ENCODE measurements around the gene TRIP6. TPM values are rescaled to one million over a fixed set of nuclear protein-coding genes. Genes with fewer than 3 reads are reported as not detected.
"Not testable (repeated sequence)": the region's sequence is repeated elsewhere in the genome, so short reads cannot be mapped to it uniquely, and the experiment has no call there.

Gene TRIP6
- total RNA-seq, 2 experiments from 2014 or later = 25.5 to 28.6 TPM

DNA sequence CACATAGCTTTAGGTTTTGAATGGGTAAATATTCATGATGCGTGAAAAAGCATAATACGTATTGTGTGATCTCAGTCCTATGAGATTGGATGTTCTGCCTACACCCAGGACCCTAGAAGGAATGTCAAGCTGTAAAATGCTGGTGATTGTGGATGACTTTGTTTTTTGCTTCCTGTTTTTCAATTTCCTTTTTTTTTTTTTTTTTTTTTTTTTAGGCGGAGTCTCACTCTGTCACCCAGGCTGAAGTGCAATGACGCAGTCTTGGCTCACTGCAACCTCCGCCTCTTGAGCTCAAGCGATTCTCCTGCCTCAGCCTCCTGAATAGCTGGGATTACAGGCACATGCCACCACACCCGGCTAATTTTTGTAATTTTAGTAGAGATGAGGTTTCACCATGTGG, 43.3 kb downstream of the TRIP6 start:
- ATAC-seq; H3K4me3 Mint-ChIP-seq; H3K27me3 Mint-ChIP-seq (ENCODE audit: low read depth); H3K27ac Mint-ChIP-seq; H3K36me3 Mint-ChIP-seq (ENCODE audit: low read depth); DNase-seq; POLR2A ChIA-PET; H3K9me3 Mint-ChIP-seq (ENCODE audit: insufficient read depth); H3K4me1 Mint-ChIP-seq (ENCODE audit: low read depth): not testable (repeated sequence)
- CTCF ChIA-PET = interaction anchor here (0.5 kb wide), 1 partner anchor 430 kb away, joined by 3 read pairs; no protein-coding TSS in a partner anchor

DNA sequence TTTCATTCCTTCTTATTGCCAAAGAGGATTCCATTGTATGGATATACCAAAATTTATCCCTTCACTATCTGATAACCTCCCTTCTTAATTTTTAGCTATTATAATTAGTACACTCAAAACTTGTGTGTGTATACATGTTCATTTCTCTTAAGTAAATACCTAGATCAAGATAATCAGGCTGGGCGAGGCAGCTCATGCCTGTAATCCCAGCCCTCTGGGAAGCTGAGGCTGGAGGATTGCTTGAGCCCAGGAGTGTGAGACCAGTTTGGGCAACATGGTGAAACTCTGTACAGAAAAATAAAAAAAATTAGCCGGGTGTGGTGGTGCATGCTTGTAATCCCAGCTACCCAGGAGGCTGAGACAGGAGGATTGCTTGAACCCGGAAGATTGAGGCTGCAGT, 44.3 kb downstream of the TRIP6 start:
- ChIA-PET CTCF (no interaction called here), POLR2A (interaction anchor here (0.6 kb wide), 1 partner anchor 173 kb away, joined by 3 read pairs; no protein-coding TSS in a partner anchor)
- H3K36me3 Mint-ChIP-seq (ENCODE audit: low read depth) = no peaks in the 10 kb centered on the region
- H3K4me1 Mint-ChIP-seq (ENCODE audit: low read depth) = no peaks in the 10 kb centered on the region
- DNase-seq = no peak
- H3K27me3 Mint-ChIP-seq (ENCODE audit: low read depth) = peaks cover 3% of the 10 kb centered on the region
- no peak for ATAC-seq
- no peaks in the 10 kb centered on the region for H3K9me3 Mint-ChIP-seq (ENCODE audit: insufficient read depth)
- no peak overlapping the region for H3K27ac Mint-ChIP-seq
- H3K4me3 Mint-ChIP-seq = no peak overlapping the region

GRCh38 chr7:100914208-100914878, 47.2 kb downstream of the TRIP6 start:
- H3K9me3 Mint-ChIP-seq (ENCODE audit: insufficient read depth) = no peaks in the 10 kb centered on the region
- H3K27me3 Mint-ChIP-seq (ENCODE audit: low read depth) = peaks cover 3% of the 10 kb centered on the region
- DNase-seq = no peak
- no peak overlapping the region for H3K4me3 Mint-ChIP-seq
- no peak overlapping the region for H3K27ac Mint-ChIP-seq
- no peaks in the 10 kb centered on the region for H3K36me3 Mint-ChIP-seq (ENCODE audit: low read depth)
- no peaks in the 10 kb centered on the region for H3K4me1 Mint-ChIP-seq (ENCODE audit: low read depth)
- ChIA-PET POLR2A (no interaction called here), CTCF (no interaction called here)
- ATAC-seq = no peak

DNA sequence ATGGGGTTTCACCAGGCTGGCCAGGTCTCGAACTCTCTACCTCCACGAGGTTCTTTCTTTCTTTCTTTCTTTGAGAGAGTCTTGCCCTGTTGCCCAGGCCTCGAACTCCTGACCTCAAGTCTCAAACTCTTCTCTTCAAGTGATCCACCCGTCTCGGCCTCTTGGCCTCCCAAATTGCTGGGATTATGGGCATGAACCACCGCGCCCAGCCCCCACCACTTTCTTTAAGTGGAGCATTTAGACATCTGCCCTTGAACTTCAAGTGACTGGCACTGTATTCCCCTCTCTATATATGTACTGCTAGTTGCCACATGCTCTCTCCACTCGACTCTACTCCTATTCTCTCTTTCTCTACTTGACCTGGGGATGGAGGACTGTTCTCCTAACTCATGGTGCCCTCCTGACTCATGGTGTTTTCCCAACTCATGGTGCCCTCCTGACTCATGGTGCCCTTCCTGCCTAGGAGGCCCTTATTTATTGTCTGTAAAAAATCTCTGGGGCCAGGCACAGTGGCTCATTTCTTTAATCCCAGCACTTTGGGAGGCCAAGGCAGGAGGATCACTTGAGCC, 47.8 kb downstream of the TRIP6 start:
- no peaks in the 10 kb centered on the region for H3K4me1 Mint-ChIP-seq (ENCODE audit: low read depth)

DNA sequence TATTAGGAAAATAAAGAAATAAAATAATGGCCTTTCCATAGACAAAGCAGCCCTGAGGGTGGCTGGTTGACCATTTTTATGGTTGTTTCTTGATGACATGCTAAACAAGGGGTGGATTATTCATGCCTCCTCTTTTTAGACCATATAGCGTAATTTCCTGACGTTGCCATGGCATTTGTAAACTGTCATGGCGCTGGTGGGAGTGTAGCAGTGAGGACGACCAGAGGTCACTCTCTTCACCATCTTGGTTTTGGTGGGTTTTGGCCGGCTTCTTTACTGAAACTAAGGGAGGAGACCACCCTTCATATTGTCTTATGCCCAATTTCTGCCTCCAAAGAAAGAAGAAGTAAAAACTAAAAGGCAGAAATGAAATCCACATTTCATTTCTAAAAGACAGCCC, 52.1 kb downstream of the TRIP6 start:
- H3K9me3 Mint-ChIP-seq (ENCODE audit: insufficient read depth); ATAC-seq; CTCF ChIA-PET; H3K27ac Mint-ChIP-seq; POLR2A ChIA-PET; H3K4me3 Mint-ChIP-seq; H3K4me1 Mint-ChIP-seq (ENCODE audit: low read depth); H3K36me3 Mint-ChIP-seq (ENCODE audit: low read depth); DNase-seq: not testable (repeated sequence)
- peaks cover 12% of the 10 kb centered on the region for H3K27me3 Mint-ChIP-seq (ENCODE audit: low read depth)

More for the DNA sequence above, 47.8 kb downstream of the TRIP6 start:
- no peak for DNase-seq
- no peak for ATAC-seq
- H3K36me3 Mint-ChIP-seq (ENCODE audit: low read depth) = no peaks in the 10 kb centered on the region
- H3K9me3 Mint-ChIP-seq (ENCODE audit: insufficient read depth) = no peaks in the 10 kb centered on the region
- peaks cover 3% of the 10 kb centered on the region for H3K27me3 Mint-ChIP-seq (ENCODE audit: low read depth)
- no peak overlapping the region for H3K4me3 Mint-ChIP-seq
- no peak overlapping the region for H3K27ac Mint-ChIP-seq
- POLR2A ChIA-PET = no interaction called here
- CTCF ChIA-PET = no interaction called here

GRCh38 chr7:100919779-100920437, 52.7 kb downstream of the TRIP6 start:
- CTCF ChIA-PET; H3K4me3 Mint-ChIP-seq; DNase-seq; H3K27ac Mint-ChIP-seq; H3K9me3 Mint-ChIP-seq (ENCODE audit: insufficient read depth); H3K36me3 Mint-ChIP-seq (ENCODE audit: low read depth); POLR2A ChIA-PET; ATAC-seq; H3K4me1 Mint-ChIP-seq (ENCODE audit: low read depth): not testable (repeated sequence)
- H3K27me3 Mint-ChIP-seq (ENCODE audit: low read depth) = peaks cover 12% of the 10 kb centered on the region

DNA sequence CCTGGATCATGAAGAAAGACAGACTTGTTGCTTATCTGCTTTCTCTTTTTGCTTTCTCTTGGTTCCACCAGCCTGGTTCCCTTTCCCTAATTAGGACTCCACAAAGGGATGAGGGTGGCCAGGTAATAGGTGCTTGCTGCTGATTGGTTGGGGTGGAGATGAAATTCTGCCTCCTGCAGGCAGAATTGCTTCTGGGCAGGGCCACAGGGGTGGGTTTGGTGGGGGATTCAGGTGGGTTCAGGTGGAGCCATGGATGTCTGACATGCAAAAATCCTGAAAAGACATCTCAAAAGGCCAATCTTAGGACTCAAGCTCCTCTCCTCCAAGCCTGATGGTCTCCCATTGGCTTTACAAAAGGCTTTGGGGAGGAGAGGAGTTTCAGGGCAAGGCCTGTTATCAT, 53.9 kb downstream of the TRIP6 start:
- no peak overlapping the region for H3K4me3 Mint-ChIP-seq
- POLR2A ChIA-PET = no interaction called here
- H3K9me3 Mint-ChIP-seq (ENCODE audit: insufficient read depth) = no peaks in the 10 kb centered on the region
- DNase-seq (no peak), ATAC-seq (no peak)
- H3K27me3 Mint-ChIP-seq (ENCODE audit: low read depth) = peaks cover 12% of the 10 kb centered on the region
- no peaks in the 10 kb centered on the region for H3K36me3 Mint-ChIP-seq (ENCODE audit: low read depth)
- H3K27ac Mint-ChIP-seq = no peak overlapping the region
- CTCF ChIA-PET = no interaction called here
- H3K4me1 Mint-ChIP-seq (ENCODE audit: low read depth) = no peaks in the 10 kb centered on the region

Small RNA genes lying within 50 kb of the gene (microRNA-seq; reads per million reads assigned to microRNA genes)
- gene MIR6875 = not detected

Other genes starting within 250 kb of the TRIP6 start
- 10 to 100 TPM; 13.1 to 14.5 TPM for gene TFR2, start 225.8 kb upstream of the TRIP6 start, total RNA-seq
- gene ACTL6B, start 210.9 kb upstream of the TRIP6 start, total RNA-seq = not detected
- gene GNB2, start 193.6 kb upstream of the TRIP6 start, total RNA-seq = 100 to 1,000 TPM; 274 to 286 TPM
- gene GIGYF1, start 173.1 kb upstream of the TRIP6 start, total RNA-seq = 10 to 100 TPM; 42.1 to 43.0 TPM
- gene POP7, start 161.3 kb upstream of the TRIP6 start, total RNA-seq = 10 to 100 TPM; 43.6 to 48.3 TPM
- not detected for gene EPO, start 146.9 kb upstream of the TRIP6 start, total RNA-seq
- gene ZAN, start 133.8 kb upstream of the TRIP6 start, total RNA-seq = not detected
- 1 to 10 TPM; 1.5 to 1.9 TPM for gene EPHB4, start 39.9 kb upstream of the TRIP6 start, total RNA-seq
- gene SLC12A9, start 14.7 kb upstream of the TRIP6 start, total RNA-seq = 10 to 100 TPM; 28.3 to 29.5 TPM
- 100 to 1,000 TPM; 273 to 292 TPM for gene SRRT, start 7.7 kb downstream of the TRIP6 start, total RNA-seq
- gene UFSP1, start 22.3 kb downstream of the TRIP6 start, total RNA-seq = 1 to 10 TPM; 2.0 to 3.7 TPM
- not detected for gene ACHE, start 28.5 kb downstream of the TRIP6 start, total RNA-seq
- gene MUC3A, start 82.1 kb downstream of the TRIP6 start, total RNA-seq = not detected
- gene MUC12, start 102.2 kb downstream of the TRIP6 start, total RNA-seq = not detected
- gene MUC17, start 152.7 kb downstream of the TRIP6 start, total RNA-seq = not detected
- 10 to 100 TPM; 66.8 to 67.9 TPM for gene TRIM56, start 218.1 kb downstream of the TRIP6 start, total RNA-seq

Measured in activated CD8-positive, alpha-beta T cell treated with anti-CD3 and anti-CD28 coated beads, Interleukin-2, amount 10 ng/mL, durations not matched to agents 7 days and 5 days (primary cell).